Inflammatory macrophage treated with lipopolysaccharide for 1 hour (primary cell): ENCODE measurements around the gene TPRG1L.

ENCODE experiments used
- DNase-seq, 2 donors: peaks; one replicate each; pipeline ENCODE4 v3.0.0-alpha.2; 2020 to 2022

TPRG1L gene

DNA sequence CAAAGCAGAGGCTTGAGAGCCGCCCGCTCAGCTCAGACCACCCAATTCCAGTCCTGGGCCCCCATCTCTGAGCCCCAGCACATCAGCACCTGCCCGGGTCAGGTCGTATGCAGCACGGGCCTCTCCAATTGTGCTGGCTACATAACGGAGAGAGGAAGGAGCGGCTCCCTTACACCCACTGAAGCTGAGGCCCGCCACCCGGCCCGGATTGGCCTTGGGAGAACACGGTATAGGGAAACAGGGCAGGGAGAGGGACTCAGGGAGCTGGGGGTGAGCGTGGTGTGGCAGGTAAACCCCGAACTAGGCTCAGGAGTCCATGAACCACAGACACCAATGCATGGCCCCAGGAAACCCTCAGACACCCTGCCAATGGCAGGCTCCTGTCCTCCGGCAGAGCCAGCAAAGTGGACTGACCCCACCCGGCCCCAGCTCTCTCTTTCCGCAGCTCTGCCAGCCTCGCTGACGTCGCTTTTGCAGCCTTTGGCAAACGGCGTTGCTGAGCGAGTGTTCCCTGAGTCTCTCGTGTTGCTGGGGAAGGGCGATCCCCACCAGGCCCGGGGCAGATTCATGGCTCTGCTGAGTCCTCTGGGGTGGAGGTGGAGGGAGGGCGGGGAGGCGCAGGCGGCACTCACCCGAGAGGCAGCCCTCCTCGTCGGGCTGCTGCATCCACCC lies 30.0 kb upstream of the TPRG1L start:
- no peak for DNase-seq

DNA sequence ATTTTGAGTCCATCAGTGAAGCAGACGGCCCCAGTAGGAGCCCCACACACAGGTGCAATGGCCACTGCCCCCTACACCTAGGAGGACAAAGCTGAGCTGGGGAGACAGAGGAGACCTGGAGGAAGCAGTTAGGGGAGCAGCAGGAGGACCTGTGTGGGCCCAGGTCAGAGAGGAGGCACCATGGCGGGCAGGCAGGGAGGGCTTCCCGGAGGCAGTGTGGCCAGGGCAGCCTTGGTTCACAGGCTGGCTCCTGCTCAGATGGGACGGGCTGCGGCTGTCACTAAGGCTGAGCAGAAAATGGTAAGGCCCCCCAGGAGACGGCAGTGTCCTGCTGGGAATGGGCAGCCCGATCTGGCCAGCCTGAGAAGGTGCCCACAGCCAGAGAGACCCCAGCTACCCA lies 28.9 kb upstream of the TPRG1L start:
- no peak for DNase-seq

DNA sequence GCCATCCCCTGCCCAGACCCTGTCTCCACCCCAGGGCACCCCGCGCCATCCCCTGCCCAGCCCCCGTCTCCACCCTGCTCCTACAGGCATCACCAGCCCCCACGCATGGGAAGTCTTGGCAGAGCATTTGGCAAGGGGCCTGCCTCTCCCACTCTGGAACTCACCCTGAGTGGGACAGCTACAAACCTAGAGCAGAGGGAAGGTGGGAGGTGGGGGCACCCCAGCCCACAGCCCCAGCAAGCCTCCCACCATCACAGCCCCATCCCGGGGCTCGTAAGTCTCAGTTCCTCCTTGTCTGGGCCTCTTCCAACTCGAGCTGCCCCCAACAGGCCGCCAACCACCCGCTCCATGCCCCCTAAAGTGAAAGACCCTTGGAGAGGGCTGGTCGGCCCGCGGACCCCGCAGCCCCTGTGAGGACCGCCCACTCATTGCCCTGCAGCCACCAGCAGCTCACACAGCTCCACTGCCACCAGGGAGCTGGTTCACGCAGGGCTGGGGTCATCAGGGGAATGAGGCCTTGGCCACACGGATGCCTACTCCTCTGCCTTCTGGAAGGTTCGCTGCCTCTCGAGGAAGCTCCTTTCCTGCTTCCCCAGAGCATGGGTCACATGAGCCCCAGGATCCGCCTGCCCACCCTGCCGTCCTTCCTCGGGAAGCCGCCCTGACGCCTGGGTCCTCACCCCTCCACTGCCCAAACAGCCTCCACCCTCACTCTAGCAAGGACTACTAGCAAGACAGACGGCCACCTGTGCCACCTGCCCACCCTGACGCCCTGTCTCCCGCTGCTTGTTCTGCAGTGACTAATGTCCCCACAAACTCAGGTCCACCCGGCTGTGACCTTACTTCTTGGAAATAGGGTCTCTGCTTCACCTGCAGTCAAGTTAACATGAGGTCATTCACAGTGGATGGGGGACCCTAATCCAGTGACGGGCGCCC lies 27.9 kb upstream of the TPRG1L start:
- DNase-seq = no peak

DNA sequence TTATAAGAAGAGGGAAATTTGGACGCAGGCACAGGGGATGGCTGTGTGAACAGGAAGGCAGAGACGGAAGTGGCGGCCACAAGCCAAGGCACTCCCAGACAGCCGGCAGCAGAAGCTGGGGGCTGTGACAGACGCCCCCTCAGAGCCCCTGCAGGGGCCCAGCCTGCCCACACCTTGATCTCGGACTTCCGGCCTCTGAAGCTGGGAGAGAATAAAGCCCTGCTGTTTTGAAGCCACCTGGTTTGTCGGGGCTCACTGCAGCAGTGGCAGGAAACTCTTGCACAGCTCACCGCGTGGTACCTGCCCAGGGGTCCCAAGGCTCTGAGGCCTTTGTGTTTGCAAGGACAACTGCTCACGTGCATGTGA lies 27.2 kb upstream of the TPRG1L start:
- DNase-seq = no peak

DNA sequence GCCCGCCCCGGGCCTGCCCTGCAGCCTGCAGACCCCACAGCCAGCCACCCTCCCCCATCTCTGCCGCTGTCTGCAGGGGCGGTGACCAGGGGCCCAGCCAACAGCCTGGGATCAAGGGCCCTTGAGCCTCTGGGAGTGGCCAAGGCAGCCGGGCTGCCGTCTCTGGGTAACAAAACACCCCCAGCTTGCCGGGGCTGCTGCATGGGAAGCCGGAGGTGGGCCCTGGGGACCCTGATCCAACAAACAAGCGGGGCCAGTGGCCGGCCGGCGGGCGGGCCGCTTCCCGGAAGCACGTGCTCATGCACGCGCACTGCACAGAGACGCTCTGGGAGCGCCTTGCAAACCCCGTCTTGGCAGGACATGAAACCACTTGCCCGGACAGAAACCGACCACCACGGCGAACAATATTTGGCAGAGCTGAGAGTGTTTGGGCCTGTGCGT lies 26.7 kb upstream of the TPRG1L start:
- no peak for DNase-seq

DNA sequence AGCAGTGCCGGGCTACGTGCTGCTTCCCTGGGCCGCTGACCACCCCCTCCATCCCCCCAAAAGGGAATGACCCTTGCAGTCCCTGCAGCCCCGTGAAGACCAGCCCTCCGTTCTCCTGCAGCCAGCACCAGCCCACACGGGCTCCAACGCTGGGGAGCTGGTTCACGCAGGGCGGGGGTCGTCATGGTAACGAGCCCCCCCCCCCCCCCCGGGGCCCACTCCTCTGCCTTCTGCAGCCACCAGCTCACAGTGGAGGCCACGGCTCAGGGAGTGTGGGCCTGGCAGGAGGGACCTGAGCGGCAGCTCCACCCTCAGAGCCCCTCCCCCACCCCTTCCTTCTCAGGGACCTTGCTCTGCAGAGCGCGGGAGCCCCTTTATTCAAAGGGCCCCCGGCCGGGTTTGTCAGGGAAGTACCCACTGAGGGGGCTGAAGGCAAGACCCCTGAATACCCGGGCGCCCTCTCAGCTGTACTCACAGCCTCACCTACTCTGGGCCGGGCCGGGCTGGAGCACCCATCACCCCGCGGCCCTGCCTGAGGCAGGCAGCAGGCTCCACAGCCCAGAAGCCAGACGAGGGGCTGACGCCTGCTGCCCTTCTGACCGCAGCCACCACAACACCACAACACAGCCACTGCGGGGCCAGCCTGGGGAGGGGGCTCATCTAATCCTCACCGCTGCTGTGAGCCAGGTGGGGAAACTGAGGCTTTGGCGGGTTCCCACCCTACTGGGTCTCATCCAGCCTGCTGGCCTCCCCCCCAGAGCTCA lies 26.1 kb upstream of the TPRG1L start:
- no peak for DNase-seq

DNA sequence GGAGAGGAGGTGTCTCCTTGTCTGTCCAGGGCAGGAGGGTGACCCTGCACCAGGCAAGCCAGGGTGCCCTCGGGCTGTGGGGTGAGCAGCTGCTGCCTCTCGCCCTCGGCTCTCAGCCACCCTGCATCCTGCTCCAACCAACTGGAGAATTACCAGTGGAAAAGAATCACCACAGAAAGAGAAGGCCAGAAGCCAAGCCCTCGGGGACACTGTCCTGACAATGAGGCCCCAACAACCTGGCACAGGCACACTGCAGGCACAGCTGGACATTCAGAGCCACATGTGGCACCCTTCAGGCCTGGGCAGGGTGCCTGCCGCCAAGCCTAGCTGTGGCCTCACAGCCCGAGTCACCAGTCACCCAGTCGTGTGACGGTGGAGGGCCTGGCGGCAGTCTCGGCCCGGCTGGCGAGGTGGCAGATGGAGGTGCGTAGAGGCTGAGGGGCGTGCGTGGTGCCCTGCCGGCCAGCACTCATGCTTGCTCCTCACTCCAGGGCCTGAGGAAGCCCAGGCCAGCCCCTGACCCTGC lies 25.5 kb upstream of the TPRG1L start:
- no peak for DNase-seq

DNA sequence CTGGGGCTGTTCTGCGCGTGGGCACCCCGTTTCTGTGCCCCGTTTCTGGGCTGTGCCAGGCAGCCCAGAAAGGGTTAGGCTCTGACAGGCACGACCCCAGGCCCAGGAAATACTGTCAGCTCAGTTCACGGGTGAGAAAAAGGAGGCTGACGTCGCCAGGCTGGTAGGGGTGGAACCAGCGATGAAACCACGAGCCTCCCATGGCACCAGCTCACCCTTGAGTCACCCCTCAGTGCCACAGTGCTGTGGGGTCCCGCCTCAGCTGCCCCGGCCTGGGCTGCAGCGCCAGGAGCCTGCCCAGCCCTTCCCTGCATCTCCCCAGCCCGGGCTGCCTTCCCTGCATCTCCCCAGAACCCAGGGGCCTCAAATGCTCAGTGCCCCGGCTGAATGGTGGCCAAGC lies 25.0 kb upstream of the TPRG1L start:
- no peak for DNase-seq

DNA sequence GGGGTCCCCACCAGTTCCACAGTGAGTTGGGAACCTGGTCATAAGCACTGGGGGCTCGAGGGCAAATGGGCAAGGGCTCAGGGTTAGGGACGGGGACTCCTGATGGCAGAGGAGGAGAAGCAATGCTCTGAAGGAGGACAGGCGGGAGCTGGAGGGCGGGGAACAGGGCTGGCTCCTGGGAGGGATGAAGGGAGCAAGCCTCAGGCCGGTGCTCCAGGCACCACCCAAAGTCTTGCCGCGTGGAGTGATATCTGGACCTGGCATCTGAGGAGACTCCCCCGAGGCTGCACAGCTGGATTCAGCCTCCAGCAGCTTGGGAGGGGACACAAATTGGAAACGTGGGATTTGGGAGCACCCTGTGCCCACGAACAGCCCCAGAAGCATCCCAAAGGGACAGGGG lies 24.5 kb upstream of the TPRG1L start:
- no peak for DNase-seq

DNA sequence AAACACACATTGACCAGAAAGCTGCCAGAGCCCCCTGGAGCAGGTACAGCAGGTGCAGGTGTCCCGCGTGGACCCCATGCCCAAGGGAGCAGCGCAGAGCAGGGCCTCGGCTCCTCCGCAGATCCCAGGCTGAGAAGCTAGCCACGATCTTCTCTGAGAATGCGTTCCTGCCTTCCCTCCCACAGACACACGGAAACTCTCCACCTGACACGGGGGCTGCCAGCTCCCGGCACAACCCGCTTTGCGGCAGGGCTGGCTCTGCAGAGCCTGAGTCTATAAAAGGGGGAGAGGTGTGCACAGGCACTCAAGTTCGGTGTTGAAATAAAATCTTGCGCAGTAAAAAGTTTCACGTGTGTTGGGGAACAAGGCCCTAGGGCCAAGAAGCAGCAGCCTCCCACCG lies 23.1 kb upstream of the TPRG1L start:
- DNase-seq = no peak

DNA sequence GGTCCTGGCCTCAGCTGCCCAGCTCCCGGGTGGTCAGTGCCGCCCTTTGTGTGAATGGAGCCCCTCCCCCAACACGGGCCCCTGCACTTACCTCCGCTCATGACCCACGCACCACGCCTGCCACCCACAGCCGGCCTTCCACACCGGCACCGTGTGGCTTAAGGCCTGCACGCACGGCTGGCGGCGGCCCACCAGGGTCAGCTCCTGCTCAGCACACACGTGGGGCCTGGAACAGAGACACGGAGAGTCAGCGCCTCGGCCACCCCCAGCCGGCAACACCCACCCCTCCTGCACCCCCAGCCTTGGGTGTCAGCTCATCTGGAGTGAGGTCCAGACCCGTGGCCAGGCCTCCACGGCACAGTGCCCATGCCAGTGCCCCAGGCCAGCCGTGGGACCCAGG lies 22.4 kb upstream of the TPRG1L start:
- no peak for DNase-seq

DNA sequence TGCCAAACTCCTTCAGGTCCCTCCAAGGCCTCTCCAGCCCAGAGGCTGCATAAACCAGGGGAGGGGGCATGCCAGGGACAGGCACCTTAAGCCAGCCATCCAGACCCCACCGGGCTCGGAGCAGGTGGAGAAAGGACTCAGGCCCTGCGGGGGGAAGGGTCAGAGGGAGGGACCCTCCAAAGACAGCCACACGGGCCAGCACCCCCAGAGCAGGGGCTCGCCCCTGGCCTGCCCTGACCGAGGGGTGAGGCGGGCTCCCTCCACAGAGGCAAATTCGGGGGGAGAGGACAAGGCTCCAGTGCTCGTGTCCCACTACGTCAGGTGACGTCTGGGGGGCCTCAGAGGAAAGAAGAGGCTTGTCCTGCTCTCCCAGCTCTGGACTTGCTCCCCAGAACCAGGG lies 21.7 kb upstream of the TPRG1L start:
- DNase-seq = no peak

DNA sequence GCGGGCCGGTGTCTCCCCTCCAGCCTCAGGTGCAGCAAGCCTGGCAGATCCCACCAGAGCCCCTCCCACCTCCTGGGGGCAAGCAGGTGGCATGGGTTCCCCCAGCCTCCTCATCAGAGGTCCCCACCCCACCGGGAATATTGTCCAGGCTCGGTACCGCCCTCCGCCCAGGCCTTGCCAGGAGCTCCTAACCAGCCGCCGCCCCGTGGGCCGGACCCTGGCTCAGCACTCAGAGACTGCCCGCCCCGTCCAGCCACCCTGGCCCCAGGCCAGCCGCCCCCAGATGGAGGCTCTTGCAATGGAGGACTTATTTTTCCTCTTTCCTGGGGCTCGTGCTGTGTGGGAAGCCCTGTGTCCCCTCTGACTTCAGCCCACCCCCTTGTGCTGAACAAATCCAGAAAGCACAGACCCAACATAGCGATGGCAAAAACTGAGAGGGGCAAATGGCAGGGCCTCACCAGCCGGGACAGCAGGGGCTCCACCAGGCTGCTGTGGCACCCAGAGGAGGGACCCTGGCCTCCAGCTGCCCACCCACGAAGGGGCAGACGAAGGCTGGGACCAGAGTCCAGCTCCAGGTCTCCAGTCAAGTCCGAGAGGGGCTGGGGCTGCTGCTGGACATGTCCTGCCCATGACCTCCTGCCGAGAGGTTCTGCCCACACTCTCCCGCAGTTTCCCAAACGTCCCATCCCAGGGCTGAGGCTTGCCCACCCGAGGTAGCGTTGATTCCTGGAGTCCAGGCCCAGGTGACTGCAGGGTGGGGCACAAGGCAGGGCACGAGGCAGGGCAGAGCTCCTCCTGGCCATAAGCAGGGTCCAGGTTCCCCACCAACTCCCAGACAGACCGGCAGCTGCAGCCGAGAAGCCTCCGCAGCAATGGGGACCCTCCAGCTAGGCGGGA lies 21.0 kb upstream of the TPRG1L start:
- no peak for DNase-seq

DNA sequence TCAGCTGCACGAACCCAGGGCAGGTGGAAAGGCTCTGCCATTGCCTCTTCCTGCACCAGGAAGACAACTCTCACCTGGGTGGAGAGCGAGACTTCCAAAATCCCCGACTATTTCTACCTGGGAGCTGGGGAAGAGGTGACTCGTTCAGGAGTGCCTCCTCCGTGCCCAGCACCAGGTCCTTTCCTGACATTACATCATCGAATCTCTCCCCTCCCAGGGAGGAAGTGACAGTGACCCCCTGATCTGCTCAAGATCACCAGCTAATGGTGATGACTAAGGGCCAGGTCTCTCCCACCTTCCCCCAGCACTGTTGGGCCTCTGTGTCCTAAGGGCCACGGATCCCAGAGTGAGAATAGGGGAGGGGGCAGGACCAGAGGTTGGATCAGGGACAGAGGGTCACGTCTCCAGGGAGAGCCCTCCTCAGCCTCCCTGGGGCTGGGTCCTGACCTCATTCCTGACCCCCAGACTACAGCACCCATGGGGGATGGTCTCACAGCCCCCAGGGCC lies 20.3 kb upstream of the TPRG1L start:
- no peak for DNase-seq

DNA sequence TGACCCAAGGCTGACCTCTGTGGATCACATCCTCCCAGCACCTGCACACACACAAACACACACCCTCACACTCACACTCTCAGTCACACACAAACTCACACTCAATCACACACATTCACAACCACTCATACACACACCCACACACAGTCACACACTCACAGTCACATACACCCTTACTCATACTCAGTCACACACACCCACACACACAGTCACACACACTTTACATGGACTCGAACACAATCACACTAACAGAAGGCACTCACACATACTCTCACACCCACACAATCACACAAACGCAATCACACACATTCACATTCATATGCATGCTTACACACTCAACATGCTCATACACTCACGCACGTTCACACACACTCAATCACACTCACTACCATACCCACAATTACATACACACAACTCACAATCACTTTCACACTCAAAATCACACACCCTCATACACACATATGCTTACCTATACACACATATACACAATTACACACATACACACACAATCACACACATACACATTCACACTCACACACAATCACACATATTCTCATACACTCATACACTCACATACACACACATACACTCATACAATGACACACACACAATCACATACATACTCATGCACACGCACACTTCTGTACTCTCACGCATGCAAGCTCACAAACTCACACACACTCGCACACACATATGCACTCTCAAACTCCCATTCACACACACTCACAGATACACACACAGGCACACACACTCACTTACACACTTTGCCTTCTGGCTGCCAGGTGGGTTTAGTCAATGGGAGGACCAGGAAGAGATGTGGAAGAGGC lies 19.6 kb upstream of the TPRG1L start:
- DNase-seq = no peak

DNA sequence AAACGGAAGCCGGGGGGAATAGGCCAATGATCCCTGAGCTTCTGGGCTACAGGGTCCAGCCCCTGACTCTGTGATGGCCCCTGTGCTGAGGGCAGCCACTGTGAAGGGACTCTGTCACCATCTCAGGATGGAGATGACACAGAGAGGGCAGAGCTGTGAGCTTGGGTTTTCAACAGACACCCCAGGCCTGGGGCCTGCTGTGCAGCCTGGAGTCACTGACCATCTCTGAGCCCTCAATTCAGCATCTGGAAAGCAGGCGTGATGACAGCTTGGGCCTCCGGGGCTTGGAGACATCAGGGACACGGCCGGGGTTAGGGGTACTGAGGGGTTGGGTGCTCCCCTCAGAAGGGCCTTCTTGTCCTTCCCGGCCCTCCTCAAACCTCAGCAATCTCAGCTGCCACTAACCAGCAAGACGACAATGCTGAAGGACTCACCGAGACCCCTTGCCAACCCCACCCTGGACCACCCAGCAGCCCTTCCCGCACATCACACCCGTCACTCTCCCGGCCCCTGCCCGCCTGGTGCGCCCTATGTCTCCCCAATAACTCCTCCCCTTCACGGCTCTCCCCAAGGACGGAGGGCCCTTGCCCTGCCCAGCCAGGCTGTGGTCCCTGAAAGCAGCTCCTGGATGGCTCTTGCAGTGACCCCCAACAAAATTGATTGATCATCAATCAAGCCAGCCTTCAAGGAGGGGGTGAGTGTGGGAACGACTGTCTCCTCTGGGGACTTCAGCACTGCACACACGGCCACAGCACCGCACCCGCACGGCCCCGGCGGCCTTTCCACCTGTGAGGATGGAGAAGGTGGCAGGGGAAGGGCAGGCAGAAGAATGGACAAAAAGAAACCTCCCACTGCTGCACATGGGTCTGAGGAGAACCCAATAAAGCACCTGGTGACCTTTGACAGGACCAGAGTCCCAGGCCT lies 17.8 kb upstream of the TPRG1L start:
- no peak for DNase-seq

DNA sequence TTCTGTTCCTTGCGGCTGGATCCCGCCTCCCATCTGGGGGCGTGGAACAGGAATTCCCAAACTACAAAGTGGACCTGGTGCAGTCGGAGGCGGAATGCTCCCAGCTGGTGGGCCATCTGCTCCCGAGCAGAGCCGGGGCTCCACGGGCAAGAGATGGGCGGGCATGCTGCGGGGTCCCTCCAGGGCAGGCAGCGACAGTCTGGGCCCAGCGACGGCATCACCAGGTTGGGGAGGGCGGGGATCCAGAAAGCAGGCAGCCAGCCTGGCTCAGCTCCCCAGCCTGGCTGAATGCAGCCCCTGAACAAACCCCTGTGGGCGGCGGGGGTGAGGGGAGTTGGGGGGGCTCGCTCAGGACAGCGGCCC lies 17.1 kb upstream of the TPRG1L start:
- DNase-seq = no peak

DNA sequence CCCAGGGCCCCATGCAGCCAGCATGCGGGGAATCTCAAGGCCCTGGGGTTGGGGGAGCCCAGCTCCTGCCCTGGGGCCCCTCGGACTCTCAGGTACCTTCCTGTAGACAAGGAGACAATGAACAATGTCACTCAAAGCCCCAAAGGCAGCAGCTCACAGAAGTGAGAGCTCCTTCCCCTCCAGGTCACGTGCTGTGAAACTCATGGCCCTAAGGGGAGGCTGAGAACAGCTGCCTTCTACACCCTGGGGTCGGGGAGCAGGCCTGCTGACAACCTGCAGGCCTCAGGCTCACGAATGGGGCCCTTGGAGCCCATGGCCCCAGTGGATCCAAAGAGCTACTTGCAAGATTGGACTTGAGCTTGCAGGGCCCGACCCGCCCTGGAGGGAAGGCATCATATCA lies 16.7 kb upstream of the TPRG1L start:
- no peak for DNase-seq

DNA sequence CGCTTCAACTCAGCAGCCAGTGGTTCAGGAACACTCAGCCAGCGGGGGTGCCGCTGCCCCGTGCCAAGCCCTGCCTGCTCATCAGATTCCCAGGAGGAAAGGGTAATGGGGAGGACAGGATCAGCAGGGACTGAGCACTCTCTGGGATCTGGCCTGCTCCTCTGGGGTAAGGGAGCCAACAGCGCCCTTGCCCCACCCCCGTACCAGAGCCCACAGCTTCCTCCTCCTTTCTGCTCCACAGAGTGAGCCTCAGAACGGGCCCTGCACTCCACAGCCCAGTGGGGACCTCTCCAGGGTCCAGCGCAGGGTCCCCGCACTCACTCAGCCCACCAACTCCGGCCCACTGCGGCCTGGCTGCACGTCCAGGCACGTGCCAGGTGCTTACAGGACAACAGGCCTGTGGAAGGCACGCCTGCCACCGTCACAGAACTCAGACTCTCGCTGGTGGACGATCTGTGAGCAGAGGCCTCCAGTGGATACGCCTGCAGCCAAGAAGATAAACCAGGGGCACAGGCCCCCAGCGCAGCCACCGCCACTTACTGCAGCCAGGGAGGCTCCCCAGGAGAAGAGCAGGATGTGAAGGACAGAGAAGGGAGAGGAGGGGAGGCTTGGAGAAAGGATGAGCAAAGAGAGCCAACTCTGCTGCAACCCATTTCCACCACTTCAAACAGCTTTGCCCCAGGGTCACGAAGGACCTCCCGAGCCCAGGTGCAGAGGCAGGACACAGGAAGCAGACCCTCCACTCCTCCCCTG lies 15.6 kb upstream of the TPRG1L start:
- DNase-seq = no peak
